NB4 (cell line): ENCODE results near the gene ACP3.

Source experiments
- DNase-seq: peaks from one replicate; pipeline ENCODE4 v3.0.0; 2010; ENCODE audit warnings: low read depth
- H3K4me3 ChIP-seq: one replicate; pipeline ENCODE4 v1.5.1; 2011; ENCODE audit warnings: mild to moderate bottlenecking, low read depth, low read length, moderate library complexity
- CTCF ChIP-seq: IDR thresholded peaks from one replicate; pipeline ENCODE4 v1.5.1; 2012; ENCODE audit warnings: low read depth, low read length
- MAX ChIP-seq: IDR thresholded peaks from 2 replicates; pipeline ENCODE4 v1.6.1; 2011; ENCODE audit warnings: low read depth, low read length
- MYC ChIP-seq: IDR thresholded peaks from 2 replicates; pipeline ENCODE4 v1.6.1; 2011; ENCODE audit warnings: low read depth, low read length
- POLR2A ChIP-seq: IDR thresholded peaks from 2 replicates; pipeline ENCODE4 v1.6.1; 2011; ENCODE audit warnings: mild to moderate bottlenecking; ENCODE audit not compliant: insufficient read length; ENCODE audit errors: extremely low read depth

The ACP3 gene

GRCh38 chr3:132321304-132321703 is 4.1 kb downstream of the ACP3 start:
- TF ChIP-seq MYC (no peak), MAX (no peak), POLR2A (no peak), CTCF (no peak)
- no peak for DNase-seq
- no peak overlapping the region for H3K4me3 ChIP-seq

- no peak overlapping the region for H3K4me3 ChIP-seq
- no peak for TF ChIP-seq MYC
- TF ChIP-seq CTCF = no peak
- no peak for TF ChIP-seq POLR2A
- no peak for TF ChIP-seq MAX
- no peak for DNase-seq
Observed at GRCh38 chr3:132325103-132325606, 7.9 kb downstream of the ACP3 start.

GRCh38 chr3:132325634-132326033 is 8.4 kb downstream of the ACP3 start:
- H3K4me3 ChIP-seq = no peak overlapping the region
- no peak for DNase-seq
- TF ChIP-seq CTCF (no peak), MYC (no peak), POLR2A (no peak), MAX (no peak)

GRCh38 chr3:132326251-132326650 is 9.0 kb downstream of the ACP3 start:
- no peak for DNase-seq
- no peak for TF ChIP-seq MYC
- TF ChIP-seq MAX = no peak
- no peak for TF ChIP-seq CTCF
- TF ChIP-seq POLR2A = no peak
- H3K4me3 ChIP-seq = no peak overlapping the region

GRCh38 chr3:132332082-132332481 is 14.9 kb downstream of the ACP3 start:
- TF ChIP-seq POLR2A = no peak
- no peak for TF ChIP-seq CTCF
- TF ChIP-seq MYC = no peak
- no peak for TF ChIP-seq MAX
- DNase-seq = no peak
- H3K4me3 ChIP-seq = no peak overlapping the region

- TF ChIP-seq CTCF (no peak), MAX (no peak), POLR2A (no peak), MYC (no peak)
- DNase-seq = no peak
- no peak overlapping the region for H3K4me3 ChIP-seq
Observed at GRCh38 chr3:132332508-132332907, 15.3 kb downstream of the ACP3 start.
